DMS153 treated with DMSO at 0.1 percent for 48 hours (cell line): ENCODE measurements around the gene EXOC3L1.

Source experiments
- DNase-seq: peaks from one replicate; lab custom pipeline; 2025; ENCODE audit not compliant: unreplicated experiment; lab: John Stamatoyannopoulos, UW

The EXOC3L1 gene

DNA sequence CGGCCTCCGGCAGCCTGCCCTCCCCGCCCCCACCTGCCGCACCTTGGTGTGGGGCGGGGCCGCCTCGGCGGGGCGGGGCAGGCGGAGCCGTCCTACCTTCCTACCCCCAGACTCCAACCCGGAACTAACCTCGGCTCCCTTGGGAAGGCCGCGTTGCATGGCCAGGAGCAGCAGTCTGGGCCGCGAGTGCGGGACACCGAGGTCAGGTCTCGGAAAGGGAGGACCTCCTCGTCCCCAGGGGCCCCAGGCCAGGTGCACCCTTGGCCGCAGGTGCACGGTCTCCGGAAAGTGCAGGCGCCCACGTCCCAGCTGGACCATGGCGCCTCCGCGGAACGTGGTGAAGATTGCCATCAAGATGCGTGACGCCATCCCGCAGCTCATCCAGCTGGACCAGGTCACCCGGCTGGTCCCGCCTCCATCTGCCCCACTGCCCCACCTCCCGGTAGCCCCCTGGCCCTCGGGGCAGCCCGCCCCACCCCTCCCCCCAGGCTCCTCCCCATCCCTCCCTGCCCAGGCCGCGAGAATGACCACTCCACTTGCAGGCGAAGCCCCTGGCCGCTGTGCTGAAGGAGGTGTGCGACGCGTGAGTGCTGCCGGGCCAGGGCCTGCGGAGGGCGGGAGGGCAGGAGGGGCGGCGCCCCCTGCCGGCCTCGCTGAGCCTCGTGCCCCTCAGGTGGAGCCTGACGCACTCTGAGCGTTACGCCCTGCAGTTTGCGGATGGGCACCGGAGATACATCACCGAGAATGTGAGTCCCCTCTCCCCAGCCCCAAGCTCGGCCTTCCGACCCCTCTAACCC, 9.3 kb upstream of the EXOC3L1 start, which contains the start of gene ELMO3:
TSS of gene ELMO3 (plus strand) at position 121 of the 797 bp plus-strand sequence. CDS start at position 317, 196 bp downstream.
- peak; percentile 36 for DNase-seq

DNA sequence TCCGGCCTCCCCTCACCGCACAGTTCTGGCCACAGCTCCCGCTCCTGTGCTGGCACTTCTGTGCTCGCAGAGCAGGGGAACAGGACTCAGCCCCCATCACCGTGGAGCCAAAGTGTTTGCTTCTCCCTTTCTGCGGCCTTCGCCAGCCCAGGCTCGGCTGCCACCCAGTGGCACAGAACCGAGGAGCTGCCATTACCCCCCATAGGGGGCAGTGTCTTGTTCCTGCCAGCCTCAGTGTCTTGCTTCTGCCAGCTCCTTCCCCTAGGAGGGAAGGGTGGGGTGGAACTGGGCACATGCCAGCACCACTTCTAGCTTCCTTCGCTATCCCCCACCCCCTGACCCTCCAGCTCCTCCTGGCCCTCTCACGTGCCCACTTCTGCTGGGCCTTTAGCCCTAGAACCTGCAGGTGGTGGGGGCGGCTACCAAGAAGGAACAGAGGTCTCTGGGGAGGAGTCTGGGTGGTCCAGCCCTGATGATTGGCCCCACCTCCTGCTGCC, 8.3 kb upstream of the EXOC3L1 start:
- DNase-seq = peak; percentile 35

DNA sequence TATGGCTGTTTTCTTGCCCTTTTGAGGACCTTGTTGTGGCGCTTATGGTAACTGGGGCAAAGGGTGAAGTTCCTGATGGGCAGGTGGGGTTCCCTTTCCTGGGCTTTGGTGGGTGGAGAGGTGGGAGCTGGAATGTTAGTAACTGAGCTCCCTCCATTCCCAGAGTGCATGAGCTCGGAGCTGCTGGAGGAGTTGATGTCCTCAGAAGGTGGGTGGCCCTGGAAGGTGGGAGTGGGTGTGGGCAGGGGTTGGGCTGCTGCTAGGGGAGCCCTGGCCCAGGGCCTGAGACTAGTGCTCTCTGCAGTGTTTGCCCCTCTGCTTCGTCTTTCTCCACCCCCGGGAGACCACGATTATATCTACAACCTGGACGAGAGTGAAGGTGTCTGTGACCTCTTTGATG, 7.8 kb upstream of the EXOC3L1 start:
- DNase-seq = no peak

DNA sequence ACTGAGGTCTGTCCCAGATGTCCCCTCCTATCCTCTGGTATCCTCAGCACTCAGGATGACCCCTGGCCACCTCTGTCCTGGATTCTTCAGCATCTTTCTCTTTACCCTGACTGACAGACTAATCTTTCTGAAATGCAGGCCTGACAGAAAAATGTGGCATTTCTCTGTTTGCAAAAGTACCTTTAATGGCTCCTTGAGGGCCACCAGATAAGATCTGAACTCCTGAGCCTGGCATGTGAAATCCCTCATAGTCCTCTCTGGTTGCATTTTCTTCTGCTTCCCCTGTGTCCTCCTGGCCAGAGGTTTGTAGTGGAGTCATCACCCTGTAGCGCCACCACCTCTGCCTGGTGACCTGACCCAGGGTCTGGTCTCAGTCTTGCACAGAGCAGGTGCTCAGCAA, 6.9 kb upstream of the EXOC3L1 start:
- no peak for DNase-seq

GRCh38 chr16:67195676-67196075, 5.7 kb upstream of the EXOC3L1 start:
- DNase-seq = no peak

DNA sequence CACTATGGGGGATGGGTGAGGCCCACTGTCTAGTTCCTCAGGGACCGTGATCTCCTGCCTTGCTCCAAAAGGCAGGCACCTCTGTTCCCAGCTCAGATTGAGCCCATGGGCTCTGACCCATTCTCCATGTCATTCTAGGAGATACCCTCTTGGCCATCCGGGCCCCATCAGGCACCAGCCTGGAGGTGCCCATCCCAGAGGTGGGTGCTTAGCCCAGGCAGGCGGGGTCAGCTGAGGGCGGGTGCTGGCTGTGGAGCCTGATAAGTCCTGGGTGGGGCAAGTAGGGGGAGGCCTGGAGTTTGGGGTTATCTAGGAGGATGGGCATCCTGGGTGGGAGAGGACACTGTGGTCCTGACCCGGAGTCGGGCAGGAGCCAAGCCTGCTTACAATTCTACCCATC, 4.3 kb upstream of the EXOC3L1 start:
- DNase-seq = no peak

DNA sequence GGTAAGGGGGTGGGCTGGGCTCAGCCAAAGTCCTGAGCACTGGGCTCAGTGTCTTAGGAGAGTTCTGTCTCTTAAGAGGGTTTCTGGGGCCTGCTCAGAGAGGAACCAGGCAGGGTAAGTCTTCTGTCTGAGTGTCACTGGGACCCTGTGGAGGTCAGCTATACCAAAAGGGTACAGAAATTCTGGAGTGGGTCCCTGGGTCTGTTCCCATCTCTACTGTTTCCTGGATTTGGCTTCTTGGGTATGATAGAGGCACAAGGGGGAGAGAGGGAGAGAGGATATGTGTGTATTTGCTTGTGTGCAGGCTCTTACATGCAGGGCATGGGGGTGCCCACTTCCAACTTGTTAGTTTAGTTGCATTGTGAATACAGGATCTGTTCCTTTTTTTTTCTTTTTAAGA, 3.6 kb upstream of the EXOC3L1 start:
- DNase-seq = no peak

- DNase-seq = no peak
These were observed 2.9 kb upstream of the EXOC3L1 start for GRCh38 chr16:67192781-67193361.

DNA sequence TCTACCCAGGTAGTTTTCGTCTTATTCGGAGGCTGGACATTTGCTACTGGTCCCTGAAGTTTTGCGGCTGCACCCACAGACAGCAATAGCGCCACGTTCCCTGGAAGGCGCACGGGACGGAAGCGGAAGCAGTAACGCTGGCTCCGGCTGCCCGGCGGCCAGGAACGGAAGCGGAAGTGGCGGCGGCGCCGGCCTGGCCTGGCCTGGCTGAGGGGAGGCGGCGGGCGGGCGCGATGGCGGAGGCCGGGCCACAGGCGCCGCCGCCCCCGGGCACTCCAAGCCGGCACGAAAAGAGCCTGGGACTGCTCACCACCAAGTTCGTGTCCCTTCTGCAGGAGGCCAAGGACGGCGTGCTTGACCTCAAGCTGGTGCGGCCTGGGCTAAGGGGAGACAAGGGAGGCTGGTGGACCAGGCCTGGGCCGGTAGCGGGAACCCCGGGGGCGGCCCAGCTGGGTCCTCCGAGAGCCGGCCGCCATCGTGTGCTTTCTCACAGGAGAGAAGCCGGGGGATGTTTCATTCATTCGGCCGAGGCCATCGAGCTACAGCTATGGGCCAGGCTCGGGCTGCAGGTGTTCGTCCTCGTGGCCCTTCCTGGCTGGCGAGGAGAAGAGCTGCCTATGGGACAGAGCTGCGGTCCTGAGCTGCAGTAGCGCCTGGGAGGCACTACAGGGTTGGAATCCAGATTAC, 2.2 kb upstream of the EXOC3L1 start, which contains the start of gene E2F4:
TSS of gene E2F4 (plus strand) at position 161 of the 687 bp plus-strand sequence. CDS start at position 234, 73 bp downstream.
- peak; percentile 85 for DNase-seq

GRCh38 chr16:67191411-67191994, 1.6 kb upstream of the EXOC3L1 start:
- DNase-seq = no peak

DNA sequence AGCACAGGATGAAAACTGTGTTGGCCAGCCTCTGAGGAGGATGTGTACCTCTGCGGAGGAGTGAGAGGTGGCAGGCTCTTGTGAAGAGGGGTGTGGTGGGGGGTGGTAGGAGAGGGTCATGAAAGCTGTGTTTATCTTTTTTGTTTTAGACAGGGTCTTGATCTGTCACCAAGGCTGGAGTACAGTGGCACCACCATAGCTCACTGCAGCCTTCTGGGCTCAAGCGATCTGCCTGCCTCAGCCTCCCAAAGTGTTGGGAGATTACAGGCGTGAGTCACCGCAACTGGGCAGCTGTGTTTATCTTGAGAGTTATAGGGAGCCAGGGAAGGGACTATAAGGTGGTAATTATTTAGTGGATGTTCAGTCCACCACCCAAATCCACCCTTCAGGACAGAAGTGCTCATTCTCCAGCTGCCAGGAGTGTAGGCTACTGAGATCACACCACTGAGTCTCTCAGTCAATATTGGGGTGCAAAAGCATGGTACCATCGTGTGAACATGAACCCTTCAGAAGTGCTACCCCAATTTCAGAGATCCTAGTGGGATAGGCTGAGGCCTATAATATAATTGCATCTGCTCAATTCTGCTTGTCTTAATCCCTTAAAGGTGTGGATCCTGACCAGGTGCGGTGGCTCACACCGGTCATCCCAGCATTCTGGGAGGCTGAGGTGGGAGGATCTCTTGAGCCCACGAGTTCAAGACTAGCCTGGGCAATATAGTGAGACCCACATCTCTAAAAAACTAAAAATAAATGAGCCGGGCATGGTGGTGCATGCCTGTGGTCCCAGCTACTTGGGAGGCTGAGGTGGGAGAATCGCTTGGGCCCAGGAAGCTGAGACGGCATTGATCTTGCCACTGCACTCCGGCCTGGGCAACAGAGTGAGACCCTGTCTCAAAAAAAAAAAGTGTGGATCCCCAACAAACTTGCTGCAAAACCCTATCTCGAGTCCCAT, 788 bp upstream of the EXOC3L1 start:
- DNase-seq = no peak

DNA sequence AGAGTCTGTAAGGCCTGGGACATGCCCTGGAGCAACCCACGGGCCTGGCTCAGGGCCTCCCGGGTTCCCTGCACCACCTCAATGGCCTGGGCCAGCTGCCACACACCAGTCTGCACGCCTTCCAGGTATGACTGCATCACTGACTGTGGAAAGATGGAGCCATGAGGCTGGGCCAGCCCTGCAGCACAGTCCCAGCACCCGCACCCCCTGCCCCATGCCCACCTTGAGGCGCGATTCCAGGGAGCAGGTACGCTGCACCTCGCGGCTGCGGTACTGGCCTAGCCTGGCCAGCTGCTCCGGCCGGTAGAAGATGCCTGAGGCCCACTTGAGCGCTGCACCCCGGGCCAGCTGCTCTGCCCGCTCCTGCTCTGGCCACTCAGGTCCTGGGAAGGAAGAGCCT, 1.1 kb downstream of the EXOC3L1 start:
- no peak for DNase-seq

DNA sequence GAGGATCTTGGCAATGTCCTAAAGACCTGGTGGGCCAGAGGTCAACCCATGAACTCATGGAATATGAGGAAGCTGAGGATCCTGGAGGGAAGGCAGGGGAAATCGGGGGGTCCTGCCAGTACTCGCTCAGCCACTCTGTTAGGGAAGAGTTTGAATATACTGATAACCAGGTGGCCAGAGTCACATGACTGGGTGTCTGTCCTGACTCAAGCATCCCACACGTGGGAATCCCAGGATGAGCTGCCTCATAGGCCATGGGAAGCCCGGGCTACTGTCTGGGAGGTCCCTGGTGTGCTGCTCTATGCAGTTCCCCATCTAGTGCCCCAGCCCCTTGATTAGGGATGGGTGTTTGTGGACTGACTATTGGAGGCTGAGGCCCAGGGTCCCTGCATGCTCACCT, 1.6 kb downstream of the EXOC3L1 start:
- DNase-seq = no peak

DNA sequence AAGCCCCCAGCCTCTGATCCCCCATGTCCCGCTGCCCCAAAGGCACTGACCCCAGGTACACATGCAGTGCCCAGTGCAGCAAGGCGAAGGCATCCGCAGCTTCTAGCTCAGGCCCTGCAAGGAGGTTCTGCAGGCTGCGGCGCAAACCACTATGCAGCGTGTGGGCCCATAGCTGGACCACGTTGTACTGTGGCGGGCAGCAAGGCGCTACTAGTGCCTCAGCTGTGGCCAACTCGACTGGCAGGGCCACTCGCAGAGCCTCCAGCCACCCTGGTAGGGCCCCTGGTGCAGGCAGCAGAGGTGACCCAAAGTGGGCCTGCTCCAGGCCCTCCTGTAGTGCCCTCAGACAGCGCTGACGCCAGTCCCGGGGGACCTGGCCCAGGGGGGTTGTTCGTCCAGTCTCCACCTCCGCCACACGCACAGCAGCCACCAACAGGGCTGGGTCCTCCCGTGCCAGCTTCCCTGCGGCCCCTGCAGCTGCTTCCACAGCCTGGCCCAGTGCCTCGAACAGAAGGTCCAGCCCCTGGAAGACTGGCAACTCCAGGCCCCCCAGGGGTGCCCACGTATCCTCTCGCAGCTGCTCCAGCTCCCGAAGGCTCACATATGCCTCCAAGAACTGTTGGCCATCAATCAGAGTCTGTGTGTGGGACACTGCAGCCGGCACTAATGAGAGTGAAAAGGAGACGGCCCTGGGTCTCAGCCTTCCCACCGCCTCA, 2.6 kb downstream of the EXOC3L1 start:
- DNase-seq = no peak

GRCh38 chr16:67186550-67186950, 3.4 kb downstream of the EXOC3L1 start:
- no peak for DNase-seq

DNA sequence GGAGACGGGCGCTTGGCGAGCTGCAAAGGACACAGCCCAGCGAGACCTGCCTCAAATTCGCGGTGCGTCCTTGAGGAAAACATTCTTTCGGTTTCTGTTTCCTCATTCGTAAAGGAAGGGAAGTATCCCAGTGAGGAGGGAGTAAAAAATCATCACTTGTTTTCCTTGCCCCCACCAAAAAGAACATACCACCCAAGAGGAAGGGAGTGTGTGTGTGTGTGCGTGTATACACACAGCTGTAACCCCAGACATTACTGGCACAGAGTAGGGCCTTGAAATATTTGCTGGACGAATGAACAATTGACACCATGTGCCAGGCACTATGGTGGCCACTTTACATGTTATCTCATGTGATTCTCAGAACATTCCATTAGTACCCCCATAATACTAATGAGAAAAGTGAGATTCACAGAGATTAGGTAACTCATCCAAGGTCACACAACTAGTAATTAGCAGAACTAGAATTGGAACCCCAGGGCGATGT, 4.2 kb downstream of the EXOC3L1 start:
- no peak for DNase-seq

DNA sequence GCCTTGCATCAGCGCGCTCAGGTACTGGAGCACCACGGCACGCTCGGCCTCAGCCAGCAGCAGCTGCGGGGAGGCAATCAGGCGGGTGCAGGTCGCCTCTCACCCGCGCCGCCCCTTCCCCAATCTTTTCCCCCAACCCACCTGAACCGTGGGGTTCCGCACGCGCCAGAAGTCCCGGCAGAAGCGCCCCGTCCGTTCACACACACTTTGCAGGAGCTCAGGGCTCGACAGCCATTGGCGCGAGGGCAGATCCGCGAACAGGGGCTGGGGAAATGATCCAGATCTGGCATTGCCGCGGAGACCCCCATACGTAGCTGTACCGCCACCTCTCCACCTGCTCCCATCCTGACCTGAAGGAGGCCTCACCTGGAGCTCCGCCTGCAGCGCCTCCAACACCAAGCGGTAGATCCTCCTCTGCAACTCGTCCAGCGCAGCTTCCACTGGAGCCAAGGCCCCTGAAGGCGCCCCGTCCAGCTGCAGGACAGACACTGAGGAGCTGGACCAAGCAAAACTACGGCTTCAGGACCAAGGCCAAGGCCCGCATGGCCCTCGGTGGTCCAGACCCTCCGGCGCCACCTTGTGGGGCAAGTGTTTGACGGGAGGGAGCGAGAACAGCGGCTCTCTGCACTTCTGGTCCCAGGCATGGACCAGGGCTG, 4.8 kb downstream of the EXOC3L1 start:
- DNase-seq = peak; percentile 65

GRCh38 chr16:67184453-67184994, 5.4 kb downstream of the EXOC3L1 start:
- peak; percentile 44 for DNase-seq
